ENCODE data around the gene SNX24.
"Not testable (repeated sequence)": the region's sequence is repeated elsewhere in the genome, so short reads cannot be mapped to it uniquely, and the experiment has no call there.

SNX24 gene

GRCh38 chr5:122924203-122924602 is 78.8 kb downstream of the SNX24 start:
- DNase-seq: no peak

GRCh38 chr5:122924719-122925395 is 79.4 kb downstream of the SNX24 start:
- DNase-seq: no peak

DNA sequence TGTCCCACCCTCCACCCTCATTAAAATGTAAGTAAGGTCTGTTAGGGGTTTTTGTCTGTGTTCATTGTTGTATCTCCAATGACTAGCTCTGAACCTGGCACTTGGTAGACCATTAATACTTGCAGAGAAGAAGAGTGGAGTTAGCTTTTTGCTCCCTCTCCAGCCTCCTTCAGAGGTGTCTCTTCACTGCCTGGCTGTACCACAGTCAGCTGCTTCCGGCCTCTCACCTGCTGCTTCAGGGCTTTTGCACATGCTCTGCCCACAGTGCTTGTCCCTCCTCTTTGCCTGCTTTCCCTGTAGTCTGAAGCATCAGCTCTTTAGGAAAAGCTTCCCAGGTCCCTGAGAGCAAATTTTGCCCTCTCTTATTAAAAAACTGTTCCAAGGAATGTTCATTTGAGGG is 83.6 kb downstream of the SNX24 start:
- DNase-seq: peak; percentile 24

GRCh38 chr5:122929980-122930379 is 84.6 kb downstream of the SNX24 start:
- DNase-seq: no peak

DNA sequence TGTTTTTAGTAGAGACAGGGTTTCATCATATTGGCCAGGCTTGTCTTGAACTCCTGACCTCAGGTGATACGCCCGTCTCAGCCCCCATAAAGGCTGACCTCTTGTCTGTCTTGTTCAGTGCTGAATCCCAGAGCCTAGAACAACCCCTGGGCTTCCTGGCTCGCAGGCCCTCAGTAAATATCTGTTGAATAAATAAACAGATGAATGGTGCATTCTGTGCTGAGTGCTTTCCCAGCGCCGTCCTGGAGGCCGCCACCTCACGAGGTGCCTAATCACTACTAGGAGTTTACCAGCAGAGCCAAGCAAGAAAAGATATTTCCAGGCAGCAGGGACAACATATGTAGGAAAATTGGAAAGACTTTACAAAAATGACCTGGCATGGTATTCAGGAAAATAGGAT is 88.5 kb downstream of the SNX24 start:
- no peak for DNase-seq

DNA sequence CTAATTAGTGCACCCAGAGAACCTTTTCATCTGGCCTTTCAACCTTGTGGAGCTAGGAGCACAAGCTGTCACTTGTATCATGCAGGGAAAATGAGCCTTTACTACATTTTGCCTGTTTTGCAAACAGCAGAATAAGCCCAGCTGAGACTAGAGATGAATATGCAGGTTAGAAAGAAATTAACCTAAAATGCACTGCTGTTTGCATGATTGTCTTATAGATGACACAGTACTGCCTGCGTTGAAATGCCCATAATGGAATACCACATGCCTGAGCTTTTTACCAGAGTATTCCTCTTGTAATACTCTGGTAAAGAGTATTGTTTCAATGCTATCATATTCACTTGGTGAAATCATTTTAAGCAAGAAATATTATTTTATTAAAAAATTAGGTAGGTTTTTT is 90.7 kb downstream of the SNX24 start:
- DNase-seq: no peak

DNA sequence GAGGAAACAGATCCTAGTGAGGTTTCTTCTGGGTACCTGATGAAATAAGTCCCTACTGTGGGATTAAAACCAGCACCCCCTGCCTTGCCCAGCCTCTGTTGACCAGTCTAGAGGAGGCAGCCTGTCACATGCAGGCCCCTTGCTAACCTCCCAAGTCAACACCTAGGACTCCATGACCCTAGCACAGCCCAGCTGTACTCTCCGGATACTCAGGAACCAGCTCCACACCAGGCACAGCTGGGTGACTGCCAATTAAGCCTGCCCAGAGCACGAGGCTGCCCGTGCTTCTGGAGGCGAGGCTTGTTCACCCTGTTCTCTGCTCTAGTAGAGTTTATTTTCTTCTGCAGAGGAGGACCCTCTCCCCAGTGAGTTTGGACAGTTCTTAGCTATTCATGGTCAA is 92.5 kb downstream of the SNX24 start:
- DNase-seq: peak; percentile 23

DNA sequence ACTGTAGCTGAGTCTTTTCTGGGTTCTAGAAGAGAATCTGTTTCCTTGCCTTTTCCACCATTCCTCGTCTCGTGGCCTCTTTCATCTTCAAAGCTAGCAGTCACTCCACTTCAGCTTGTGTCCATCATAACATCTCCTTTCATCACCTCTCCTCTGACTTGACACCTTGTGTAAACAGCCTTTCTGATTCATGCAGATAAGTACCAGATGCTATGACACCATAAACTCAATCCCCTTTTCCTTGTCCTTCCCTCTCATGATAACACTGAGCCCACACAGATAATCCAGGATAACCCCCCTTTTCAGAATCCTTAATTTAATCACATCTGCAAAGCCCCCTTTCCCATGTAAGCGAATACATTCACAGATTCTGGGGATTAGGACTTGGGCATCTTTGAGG is 95.5 kb downstream of the SNX24 start:
- DNase-seq: no peak

DNA sequence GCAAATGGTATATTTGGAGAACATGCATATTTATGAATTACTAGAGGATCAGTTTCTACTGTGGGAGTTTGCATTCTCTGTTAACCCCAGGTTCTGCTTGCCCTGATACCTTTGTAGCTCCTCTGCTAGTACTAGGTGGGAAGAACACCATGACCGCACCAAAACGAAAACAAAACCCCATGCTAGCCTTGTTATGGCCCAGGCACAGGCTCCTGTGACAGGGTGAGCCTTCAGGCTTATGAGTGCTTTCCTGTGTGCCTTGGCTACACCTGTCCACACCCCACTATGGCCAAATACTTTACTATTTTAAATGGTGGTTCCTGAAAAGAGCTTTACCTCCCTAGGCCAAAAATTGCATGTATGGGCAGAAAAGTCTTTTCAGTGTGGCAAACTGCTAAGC is 96.3 kb downstream of the SNX24 start:
- DNase-seq: no peak

DNA sequence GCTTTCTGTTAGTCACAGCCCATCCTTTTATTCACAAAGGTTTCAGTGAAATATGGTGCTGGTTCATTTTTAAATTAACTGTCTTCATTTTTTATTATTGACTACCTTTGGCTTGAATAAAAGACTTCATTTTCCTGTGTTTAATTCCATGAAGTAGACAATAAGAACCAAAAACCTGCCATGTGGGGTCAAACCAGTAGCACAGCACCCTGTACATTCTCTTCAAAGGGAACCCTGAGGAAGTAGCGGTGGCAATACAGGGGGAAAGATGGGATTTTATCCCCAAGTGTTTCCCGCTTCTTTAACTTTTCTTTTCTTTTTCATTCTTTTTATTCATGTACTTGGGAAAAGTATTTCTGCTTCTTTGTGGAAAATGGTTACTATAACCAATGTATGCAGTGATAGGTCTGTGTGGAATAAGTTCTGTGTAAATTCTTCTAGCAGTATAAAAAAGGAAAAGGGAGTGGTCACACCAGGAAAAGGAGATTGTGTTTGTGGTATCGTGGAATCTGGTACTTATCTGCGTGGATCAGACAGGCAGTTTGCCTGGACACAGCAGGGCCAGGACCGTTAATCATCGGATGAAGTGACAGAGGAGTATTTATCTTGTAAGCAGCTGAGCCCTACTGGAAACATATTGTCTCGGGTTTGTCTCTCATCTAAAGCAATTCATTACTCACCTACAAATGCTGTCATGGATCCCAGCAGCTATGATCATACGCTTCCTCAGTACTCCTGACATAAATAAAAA is 96.9 kb downstream of the SNX24 start:
- DNase-seq: no peak

- DNase-seq: no peak
Observed at GRCh38 chr5:122943050-122943698, 97.8 kb downstream of the SNX24 start.

DNA sequence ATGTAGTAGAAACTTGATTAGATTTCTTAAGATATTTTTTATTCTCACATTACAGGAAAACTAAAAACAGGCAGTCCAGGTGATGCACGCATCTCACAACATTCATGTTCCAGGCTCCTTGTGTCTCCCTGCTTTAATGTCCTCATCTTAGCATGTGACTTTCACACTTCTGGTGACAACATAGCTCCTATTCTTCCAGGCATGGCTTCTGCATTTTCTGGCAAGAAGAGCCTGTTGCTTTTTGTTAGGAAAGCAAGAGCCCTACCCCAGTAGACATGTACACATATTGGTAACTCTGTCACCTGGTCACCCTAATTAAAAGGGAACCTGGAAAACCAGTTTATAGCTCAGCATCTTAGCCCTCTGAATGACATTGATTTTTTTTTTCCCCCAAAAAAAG is 98.6 kb downstream of the SNX24 start:
- DNase-seq: no peak

DNA sequence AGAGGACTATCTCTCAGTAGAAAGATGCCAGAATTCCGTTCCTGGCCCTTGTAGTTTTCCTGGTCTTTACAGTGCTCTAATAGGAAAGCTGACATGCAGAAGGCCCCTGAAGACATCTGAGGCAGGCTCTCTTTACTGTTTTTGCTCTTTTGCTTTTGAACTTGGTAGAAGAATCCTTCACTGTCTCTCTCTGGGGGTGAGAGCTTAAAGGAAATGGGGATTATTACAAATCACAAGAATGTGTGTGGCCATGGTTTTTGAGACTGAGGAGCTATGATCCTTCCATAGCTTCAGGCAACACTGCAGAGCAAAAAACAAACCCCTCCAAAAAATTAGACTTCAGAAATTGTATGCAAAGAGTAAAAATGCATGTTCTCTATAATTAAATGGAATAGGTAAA is 102.0 kb downstream of the SNX24 start:
- DNase-seq: no peak

GRCh38 chr5:122947772-122948171 is 102.4 kb downstream of the SNX24 start:
- no peak for DNase-seq

DNA sequence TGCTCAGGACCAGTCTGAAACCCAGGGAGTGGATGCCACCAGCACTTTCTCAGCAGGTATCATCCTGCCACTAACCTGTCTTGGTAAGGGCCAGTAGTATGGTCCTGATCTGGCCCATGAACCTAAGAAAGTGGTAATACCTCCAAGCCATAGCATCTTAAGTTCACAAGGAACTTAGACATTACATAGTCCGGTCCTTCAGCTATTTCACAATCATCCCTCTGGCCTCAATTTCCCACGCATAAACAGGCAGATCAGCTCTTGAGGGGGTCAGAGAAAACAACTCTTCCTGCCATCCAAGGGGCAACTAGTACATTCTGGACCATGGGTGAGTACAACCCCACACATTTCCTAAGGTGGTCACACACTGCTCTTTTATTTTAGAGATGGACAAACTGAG is 102.9 kb downstream of the SNX24 start:
- DNase-seq: no peak

GRCh38 chr5:122951658-122952057 is 106.2 kb downstream of the SNX24 start:
- no peak for DNase-seq

GRCh38 chr5:122954719-122955118 is 109.3 kb downstream of the SNX24 start:
- no peak for DNase-seq

GRCh38 chr5:122957457-122957856 is 112.0 kb downstream of the SNX24 start:
- no peak for DNase-seq

DNA sequence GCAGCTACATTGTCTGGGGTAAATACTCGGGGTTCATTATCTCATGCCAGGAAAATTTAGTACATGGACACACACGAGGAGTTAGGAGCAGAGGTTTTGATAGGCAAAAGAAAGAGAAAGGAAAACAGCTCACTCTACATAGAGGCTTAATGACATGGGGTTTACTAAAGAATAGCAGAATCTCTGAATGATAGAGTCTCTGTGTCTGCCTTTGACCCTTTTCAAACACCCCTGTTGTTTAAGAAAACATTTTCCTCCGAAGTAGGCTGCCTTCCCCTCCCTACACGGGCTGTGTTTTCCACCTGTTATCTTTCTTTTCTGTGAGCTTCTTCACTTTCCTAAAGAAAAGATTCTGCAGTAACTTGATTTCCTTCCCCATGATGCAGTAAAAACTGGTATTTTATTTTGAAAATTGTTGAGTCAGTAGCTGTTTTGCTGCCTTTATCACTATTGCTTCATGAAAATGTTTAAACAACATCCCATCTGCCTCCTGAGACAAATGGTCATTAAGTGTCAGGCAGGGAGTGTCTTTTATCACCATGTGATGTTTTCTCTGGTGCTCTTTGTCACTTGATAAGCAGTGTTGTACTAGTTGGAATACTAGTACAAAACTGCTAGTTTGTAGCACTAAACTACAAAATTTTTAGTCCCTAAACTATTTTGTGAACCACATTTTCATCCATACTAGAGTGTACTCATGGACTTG is 114.5 kb downstream of the SNX24 start:
- DNase-seq: no peak

DNA sequence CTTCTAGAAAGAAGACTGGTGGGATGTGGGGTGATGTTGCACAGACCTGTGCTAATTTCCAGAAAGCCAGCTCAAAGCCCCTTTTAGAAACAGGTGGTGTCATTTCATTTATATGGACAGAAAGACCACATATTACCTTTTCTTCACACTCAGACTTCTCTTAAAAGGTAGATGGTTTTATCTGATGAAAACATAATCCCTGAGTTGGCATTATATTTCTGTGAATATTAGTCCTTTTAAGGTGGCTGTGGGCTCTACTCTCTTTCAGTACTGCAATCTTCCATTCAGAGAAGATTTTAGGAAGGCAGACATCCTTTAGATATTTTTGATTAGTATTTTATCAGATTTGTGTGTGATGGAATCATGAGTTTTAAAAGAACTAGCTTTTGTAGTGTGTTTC is 117.9 kb downstream of the SNX24 start:
- no peak for DNase-seq

GRCh38 chr5:122965111-122965510 is 119.7 kb downstream of the SNX24 start:
- no peak for DNase-seq

DNA sequence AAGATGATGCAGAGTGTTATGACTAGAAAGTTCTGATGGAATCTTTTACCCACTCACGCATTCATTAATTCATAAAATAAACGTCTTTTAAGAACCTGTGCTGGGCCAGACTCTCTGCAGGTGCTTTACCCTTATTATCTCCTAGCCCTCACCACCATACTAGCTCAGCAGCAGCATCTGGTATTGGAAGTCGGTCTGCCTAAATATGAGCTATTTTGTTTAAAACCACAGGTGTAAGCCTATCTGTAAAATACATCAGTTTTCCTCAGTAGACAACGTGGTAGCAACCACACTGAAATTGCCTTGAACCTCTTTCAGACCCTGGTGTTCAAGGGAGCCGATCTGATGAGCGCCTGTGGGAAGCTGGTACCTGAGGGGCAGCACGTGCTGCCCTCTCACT is 121.7 kb downstream of the SNX24 start:
- no peak for DNase-seq

DNA sequence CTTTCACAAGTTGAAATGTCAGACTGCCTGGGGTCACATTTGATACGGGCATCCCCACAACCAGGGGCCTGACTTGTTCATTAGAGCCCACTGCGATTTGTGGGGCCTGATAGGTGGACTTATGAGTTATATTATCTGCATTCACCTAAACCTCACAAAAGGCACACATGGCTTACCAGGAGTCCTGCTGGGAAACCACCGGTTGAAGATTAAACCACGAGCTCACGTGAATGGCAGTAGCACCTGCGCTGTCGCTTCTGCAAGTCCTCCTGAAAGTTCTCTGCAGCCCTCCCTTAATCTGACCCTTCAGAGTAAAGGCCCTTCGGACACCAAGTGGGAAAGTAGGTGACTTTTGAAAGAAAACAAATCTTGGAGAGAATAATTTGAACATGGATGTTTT is 122.2 kb downstream of the SNX24 start:
- DNase-seq: no peak

DNA sequence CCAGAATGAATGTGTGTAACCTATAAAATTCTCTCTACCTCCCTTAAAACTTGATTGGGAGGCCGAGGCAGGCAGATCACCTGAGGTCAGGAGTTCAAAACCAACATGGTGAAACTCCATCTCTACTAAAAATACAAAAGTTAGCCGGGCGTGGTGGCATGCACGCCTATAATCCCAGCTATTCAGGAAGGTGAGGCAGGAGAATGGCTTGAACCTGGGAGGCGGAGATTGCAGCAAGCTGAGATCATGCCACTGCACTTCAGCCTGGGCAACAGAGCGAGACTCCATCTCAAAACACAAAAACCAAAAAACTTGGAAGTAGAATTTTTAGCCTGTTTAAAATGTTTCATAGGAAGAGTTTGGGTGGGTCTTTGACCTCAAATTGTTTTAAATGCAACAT is 122.6 kb downstream of the SNX24 start:
- not testable (repeated sequence) for DNase-seq
